Panc1 (cell line): ENCODE measurements around the gene STAM. TPM values are rescaled to one million over a fixed set of nuclear protein-coding genes. Genes with fewer than 3 reads are reported as not detected.

Experiments
- ATAC-seq: fragments of 200-7000 bp; cut with Tn5 transposase; 2 replicates; pipeline ENCODE4 v1.9.1; 2020; ENCODE audit warnings: mild to moderate bottlenecking, moderate library complexity
- BruUV-seq: library from RNA; stranded (reverse); fragments of 400-500 nt; replicated peaks from 2 replicates; lab custom pipeline; 2021; lab: Mats Ljungman, UMichigan
- CTCF ChIA-PET: fragments of 300-600 bp; sonication (Branson Sonifier 250); formaldehyde crosslinking; loops from one replicate; lab custom pipeline; 2022; ENCODE audit warnings: antibody characterized with exemption; lab: Charles Lee
- POLR2A ChIA-PET: fragments of 300-600 bp; sonication (Branson Sonifier 250); formaldehyde crosslinking; loops from one replicate; lab custom pipeline; 2022; ENCODE audit warnings: antibody characterized with exemption; lab: Charles Lee
- DNase-seq: peaks from one replicate; pipeline ENCODE4 v3.0.0-alpha.2; 2010; ENCODE audit warnings: low read depth, low spot score
- H3K27ac ChIP-seq: 2 replicates; pipeline ENCODE4 v1.5.1; 2011; ENCODE audit warnings: mild to moderate bottlenecking, low read length, inconsistent platforms
- H3K27me3 ChIP-seq: fragments of 200-500 bp; sonication (Bioruptor generic); 2 replicates; pipeline ENCODE4 v1.6.0; 2014; ENCODE audit warnings: low read length, inconsistent platforms; ENCODE audit not compliant: control insufficient read depth, insufficient read depth
- H3K36me3 ChIP-seq: fragments of 200-500 bp; sonication (Bioruptor generic); 2 replicates; pipeline ENCODE4 v1.5.1; 2014; ENCODE audit warnings: inconsistent platforms, mild to moderate bottlenecking, low read length, moderate library complexity; ENCODE audit not compliant: control insufficient read depth, insufficient read depth
- H3K4me1 ChIP-seq: 2 replicates; pipeline ENCODE4 v1.5.1; 2011; ENCODE audit warnings: inconsistent platforms, mild to moderate bottlenecking, low read length, moderate library complexity; ENCODE audit not compliant: control insufficient read depth, insufficient read depth
- H3K4me3 ChIP-seq, 2 experiments: 2 replicates each; pipeline ENCODE4 v1.5.1; 2011 to 2012; ENCODE audit warnings: low read depth in 2 of 2, low read length in 2 of 2, mild to moderate bottlenecking in 2 of 2, inconsistent platforms in 1 of 2, moderate library complexity in 1 of 2
- H3K9me3 ChIP-seq: fragments of 200-500 bp; sonication (Bioruptor generic); 2 replicates; pipeline ENCODE4 v1.5.1; 2014; ENCODE audit warnings: low read depth, mild to moderate bottlenecking, inconsistent platforms, low read length, moderate library complexity; ENCODE audit not compliant: control insufficient read depth, insufficient read depth
- POLR2AphosphoS5 ChIP-seq: IDR thresholded peaks from 2 replicates; pipeline ENCODE4 v1.6.1; 2012; ENCODE audit warnings: mild to moderate bottlenecking, low read depth, low read length, moderate library complexity
- SIN3A ChIP-seq: IDR thresholded peaks from 2 replicates; pipeline ENCODE4 v1.6.1; 2012; ENCODE audit warnings: low read depth, mild to moderate bottlenecking, low read length, moderate library complexity, borderline replicate concordance; ENCODE audit not compliant: insufficient read depth
- TCF7L2 ChIP-seq: IDR thresholded peaks from 2 replicates; pipeline ENCODE4 v1.6.1; 2011; ENCODE audit warnings: mild to moderate bottlenecking, low read depth, low read length, inconsistent platforms
- in situ Hi-C: cut with HindIII; loops from 2 replicates; pipeline ENCODE4 v1.10.0; 2016; ENCODE audit warnings: low sequenced_read_pairs, low pct_unique_long_range_greater_than_20kb
- intact Hi-C: fragments of 100-400 bp; cut with micrococcal nuclease; formaldehyde crosslinking; loops from one replicate; pipeline ENCODE4 v1.10.0; 2022; ENCODE audit not compliant: unreplicated experiment
- total RNA-seq: library from RNA; stranded (reverse); gene quantifications from one replicate; pipeline ENCODE4 v1.2.1, GENCODE V29; 2021; ENCODE audit not compliant: unreplicated experiment
- TF ChIP-seq, protein P1 (sequence below), 2 experiments: IDR thresholded peaks; 2 replicates each; pipeline ENCODE4 v1.6.1; 2011 to 2012; ENCODE audit warnings: low read depth in 2 of 2, control low read depth in 1 of 2, low read length in 1 of 2, mild to moderate bottlenecking in 1 of 2, moderate library complexity in 1 of 2; ENCODE audit not compliant: insufficient read depth in 1 of 2
- TF ChIP-seq, protein P2 (sequence below): fragments of 450-650 bp; IDR thresholded peaks from 2 replicates; pipeline ENCODE4 v1.5.1; 2017; ENCODE audit warnings: mild to moderate bottlenecking

Gene STAM
- total RNA-seq, 1 experiment from 2014 or later, result 18.9 TPM

DNA sequence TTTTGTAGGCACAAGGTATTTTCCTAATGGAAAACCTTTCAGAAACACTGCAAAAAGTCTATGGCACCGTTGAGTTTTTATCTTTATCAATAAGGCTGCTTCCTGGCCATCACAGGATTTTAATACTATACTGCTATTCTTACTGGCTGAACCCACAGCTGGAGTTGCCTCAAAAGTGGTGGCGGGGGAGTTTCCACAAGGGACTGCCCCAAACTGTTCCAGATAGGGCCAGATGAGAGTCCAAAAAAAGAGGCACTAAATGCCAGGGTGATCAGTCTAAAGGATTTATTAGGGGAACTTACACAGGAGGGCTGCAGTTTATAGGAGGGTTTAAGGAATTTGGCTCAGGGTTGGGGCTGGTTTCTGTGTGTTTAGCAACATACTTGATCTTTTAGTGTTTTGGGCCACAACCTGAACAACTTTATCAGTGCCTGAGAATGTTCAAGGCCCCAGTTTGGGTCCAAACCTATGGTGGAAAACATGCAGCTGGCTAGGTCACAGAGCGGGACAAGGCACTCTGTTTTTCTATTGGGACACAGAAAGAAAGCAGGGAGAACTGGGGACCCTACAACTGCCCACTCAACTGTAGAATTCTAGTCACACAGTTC, 41.4 kb downstream of the STAM start:
- intact Hi-C loops (no loop called here), in situ Hi-C loops (no loop called here)
- DNase-seq (no peak), ATAC-seq (no peak)
- no peaks in the 10 kb centered on the region for H3K27me3 ChIP-seq
- no peak overlapping the region; the same call in 1 of the 2 replicates for H3K27ac ChIP-seq
- TF ChIP-seq, protein P1, sequence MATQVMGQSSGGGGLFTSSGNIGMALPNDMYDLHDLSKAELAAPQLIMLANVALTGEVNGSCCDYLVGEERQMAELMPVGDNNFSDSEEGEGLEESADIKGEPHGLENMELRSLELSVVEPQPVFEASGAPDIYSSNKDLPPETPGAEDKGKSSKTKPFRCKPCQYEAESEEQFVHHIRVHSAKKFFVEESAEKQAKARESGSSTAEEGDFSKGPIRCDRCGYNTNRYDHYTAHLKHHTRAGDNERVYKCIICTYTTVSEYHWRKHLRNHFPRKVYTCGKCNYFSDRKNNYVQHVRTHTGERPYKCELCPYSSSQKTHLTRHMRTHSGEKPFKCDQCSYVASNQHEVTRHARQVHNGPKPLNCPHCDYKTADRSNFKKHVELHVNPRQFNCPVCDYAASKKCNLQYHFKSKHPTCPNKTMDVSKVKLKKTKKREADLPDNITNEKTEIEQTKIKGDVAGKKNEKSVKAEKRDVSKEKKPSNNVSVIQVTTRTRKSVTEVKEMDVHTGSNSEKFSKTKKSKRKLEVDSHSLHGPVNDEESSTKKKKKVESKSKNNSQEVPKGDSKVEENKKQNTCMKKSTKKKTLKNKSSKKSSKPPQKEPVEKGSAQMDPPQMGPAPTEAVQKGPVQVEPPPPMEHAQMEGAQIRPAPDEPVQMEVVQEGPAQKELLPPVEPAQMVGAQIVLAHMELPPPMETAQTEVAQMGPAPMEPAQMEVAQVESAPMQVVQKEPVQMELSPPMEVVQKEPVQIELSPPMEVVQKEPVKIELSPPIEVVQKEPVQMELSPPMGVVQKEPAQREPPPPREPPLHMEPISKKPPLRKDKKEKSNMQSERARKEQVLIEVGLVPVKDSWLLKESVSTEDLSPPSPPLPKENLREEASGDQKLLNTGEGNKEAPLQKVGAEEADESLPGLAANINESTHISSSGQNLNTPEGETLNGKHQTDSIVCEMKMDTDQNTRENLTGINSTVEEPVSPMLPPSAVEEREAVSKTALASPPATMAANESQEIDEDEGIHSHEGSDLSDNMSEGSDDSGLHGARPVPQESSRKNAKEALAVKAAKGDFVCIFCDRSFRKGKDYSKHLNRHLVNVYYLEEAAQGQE (IDR thresholded peaks at IDR 0.05; ENCODE audit: insufficient read depth in 1 of 2, low read depth in 2 of 2, low read length in 1 of 2), result no peak
- TF ChIP-seq, protein P2, sequence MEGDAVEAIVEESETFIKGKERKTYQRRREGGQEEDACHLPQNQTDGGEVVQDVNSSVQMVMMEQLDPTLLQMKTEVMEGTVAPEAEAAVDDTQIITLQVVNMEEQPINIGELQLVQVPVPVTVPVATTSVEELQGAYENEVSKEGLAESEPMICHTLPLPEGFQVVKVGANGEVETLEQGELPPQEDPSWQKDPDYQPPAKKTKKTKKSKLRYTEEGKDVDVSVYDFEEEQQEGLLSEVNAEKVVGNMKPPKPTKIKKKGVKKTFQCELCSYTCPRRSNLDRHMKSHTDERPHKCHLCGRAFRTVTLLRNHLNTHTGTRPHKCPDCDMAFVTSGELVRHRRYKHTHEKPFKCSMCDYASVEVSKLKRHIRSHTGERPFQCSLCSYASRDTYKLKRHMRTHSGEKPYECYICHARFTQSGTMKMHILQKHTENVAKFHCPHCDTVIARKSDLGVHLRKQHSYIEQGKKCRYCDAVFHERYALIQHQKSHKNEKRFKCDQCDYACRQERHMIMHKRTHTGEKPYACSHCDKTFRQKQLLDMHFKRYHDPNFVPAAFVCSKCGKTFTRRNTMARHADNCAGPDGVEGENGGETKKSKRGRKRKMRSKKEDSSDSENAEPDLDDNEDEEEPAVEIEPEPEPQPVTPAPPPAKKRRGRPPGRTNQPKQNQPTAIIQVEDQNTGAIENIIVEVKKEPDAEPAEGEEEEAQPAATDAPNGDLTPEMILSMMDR, result no peak
- TF ChIP-seq POLR2AphosphoS5, result no peak
- no peak for TF ChIP-seq TCF7L2
- no peak for TF ChIP-seq SIN3A
- no peak overlapping the region for H3K4me3 ChIP-seq
- H3K4me1 ChIP-seq, result no peaks in the 10 kb centered on the region
- CTCF ChIA-PET, result no interaction called here
- POLR2A ChIA-PET, result no interaction called here
- H3K36me3 ChIP-seq, result no peaks in the 10 kb centered on the region
- H3K9me3 ChIP-seq, result no peaks in the 10 kb centered on the region
- BruUV-seq, result no TSS peak

DNA sequence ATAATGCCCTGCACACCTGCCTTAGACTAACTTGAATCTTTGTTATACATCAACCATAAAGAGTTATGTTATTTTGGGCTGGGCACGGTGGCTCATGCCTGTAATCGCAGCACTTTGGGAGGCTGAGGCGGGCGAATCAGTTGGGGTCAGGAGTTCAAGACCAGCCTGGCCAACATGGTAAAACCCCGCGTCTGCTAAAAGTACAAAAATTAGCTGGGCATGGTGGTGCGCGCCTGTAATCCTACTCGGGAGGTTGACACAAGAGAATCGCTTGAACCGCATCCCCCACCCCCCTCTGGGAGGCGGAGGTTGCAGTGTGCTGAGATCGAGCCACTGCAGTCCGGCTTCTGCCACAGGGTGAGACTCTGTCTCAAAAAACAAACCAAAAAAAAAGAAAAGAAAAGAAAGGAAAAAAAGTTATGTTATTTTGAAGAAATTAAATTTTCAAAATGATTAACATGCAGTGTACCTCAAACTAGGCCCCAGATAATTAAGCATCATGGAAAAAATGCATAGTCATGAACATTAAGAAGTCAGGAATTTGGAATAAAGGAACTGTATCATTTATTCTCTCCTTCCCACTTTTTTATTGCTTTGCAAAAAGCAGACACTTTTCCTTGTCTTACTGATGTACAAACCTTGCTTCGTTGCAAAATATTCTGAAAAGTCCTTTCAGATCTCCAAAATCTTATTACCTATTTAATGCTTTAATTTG, 43.3 kb downstream of the STAM start:
- in situ Hi-C loops (no loop called here), intact Hi-C loops (no loop called here)
- POLR2A ChIA-PET, result no interaction called here
- H3K27ac ChIP-seq, result no peak overlapping the region
- H3K36me3 ChIP-seq, result no peaks in the 10 kb centered on the region; the same call in 1 of the 2 replicates
- ATAC-seq (no peak), DNase-seq (no peak)
- BruUV-seq, result no TSS peak
- H3K27me3 ChIP-seq, result no peaks in the 10 kb centered on the region
- H3K4me3 ChIP-seq, result no peak overlapping the region
- TF ChIP-seq TCF7L2, result no peak
- H3K9me3 ChIP-seq, result no peaks in the 10 kb centered on the region
- CTCF ChIA-PET, result no interaction called here
- H3K4me1 ChIP-seq, result no peaks in the 10 kb centered on the region

DNA sequence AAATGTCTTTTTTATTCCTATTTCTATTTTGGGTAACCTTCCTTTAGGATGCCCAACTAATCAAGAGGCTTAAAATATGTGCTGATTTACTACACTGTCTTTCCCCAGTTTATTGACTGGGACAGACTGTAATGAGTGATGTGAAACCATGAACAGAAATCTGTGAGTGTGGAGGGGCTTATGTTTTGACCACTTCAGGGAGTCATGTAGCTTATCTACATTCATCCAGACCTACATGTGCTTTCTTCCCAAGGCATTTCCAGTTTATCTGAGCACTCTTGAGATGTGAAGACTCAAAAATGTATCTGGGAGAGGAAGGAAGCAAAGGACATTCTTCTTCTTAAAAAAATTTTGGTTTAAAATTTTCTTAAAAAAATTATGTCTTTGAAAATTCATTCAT, 45.2 kb downstream of the STAM start:
- TF ChIP-seq, protein P2, result no peak
- TF ChIP-seq TCF7L2 (no peak), POLR2AphosphoS5 (no peak), SIN3A (no peak)
- TF ChIP-seq, protein P1 (IDR thresholded peaks at IDR 0.05; ENCODE audit: insufficient read depth in 1 of 2, low read depth in 2 of 2, low read length in 1 of 2), result no peak
- CTCF ChIA-PET, result no interaction called here
- DNase-seq (no peak), ATAC-seq (no peak)
- no peaks in the 10 kb centered on the region for H3K9me3 ChIP-seq
- H3K36me3 ChIP-seq, result peaks cover 4% of the 10 kb centered on the region; the same call in 1 of the 2 replicates
- intact Hi-C loops, result no loop called here
- in situ Hi-C loops, result no loop called here
- no peak overlapping the region for H3K4me3 ChIP-seq
- BruUV-seq, result no TSS peak
- no peaks in the 10 kb centered on the region for H3K27me3 ChIP-seq
- H3K27ac ChIP-seq, result no peak overlapping the region
- H3K4me1 ChIP-seq, result no peaks in the 10 kb centered on the region
- POLR2A ChIA-PET, result no interaction called here
